ENCODE data around the gene ARHGEF26.

The ARHGEF26 gene

GRCh38 chr3:154175041-154175440 is 53.9 kb downstream of the ARHGEF26 start:
- no peak for DNase-seq (ENCODE audit: low read depth)
- no peak for TF ChIP-seq CTCF (IDR thresholded peaks at IDR 0.05; ENCODE audit: low read length, missing control alignments)

DNA sequence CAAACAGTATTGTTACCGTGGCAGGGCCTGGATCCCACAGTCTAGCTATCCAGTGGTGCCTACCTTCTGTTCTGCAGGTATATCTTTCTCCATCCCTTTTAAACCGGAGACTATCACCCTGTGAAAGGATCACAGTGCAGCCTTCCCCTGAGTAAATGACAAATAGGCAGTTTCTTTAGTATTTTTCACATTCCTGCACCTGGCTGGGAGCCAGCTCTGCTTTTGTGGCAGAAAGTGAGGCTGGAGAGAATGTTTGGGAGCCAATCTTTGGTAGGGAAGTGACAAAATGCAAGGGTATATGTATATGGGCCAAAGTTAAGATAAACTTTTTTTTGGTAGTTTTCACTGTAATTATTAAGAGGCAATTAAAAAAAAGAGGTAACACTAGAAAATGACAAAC is 54.8 kb downstream of the ARHGEF26 start:
- no peak for TF ChIP-seq CTCF (IDR thresholded peaks at IDR 0.05; ENCODE audit: low read length, missing control alignments)
- peak; percentile 10 for DNase-seq (ENCODE audit: low read depth)
- H3K4me3 ChIP-seq (replicated peaks; ENCODE audit: low read depth, low read length), result no peak overlapping the region

More at GRCh38 chr3:154175041-154175440, 53.9 kb downstream of the ARHGEF26 start:
- no peak overlapping the region for H3K4me3 ChIP-seq (replicated peaks; ENCODE audit: low read depth, low read length)

- DNase-seq (ENCODE audit: low read depth), result no peak
- no peak overlapping the region for H3K4me3 ChIP-seq (replicated peaks; ENCODE audit: low read depth, low read length)
- TF ChIP-seq CTCF (IDR thresholded peaks at IDR 0.05; ENCODE audit: low read length, missing control alignments), result no peak
These were observed 56.2 kb downstream of the ARHGEF26 start for GRCh38 chr3:154177406-154177805.

DNA sequence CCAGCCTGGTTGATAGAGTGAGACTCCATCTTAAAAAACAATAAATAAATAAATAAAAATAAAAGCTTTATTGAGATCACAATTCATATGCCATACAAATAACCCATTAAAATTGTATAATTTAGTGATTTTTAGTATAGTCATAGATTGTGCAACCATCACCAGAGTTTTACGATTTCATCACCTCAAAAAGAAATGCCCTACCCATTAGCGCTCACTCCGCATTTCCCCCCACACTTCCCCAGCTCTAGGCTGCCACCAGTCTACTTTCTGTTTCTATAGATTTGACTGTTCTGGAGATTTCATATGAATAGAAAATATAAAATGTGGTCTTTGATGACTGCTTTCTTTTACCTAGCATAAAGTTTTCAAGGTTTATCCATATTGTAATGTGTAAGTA is 57.0 kb downstream of the ARHGEF26 start:
- peak; percentile 11 for DNase-seq (ENCODE audit: low read depth)
- no peak for TF ChIP-seq CTCF (IDR thresholded peaks at IDR 0.05; ENCODE audit: low read length, missing control alignments)
- H3K4me3 ChIP-seq (replicated peaks; ENCODE audit: low read depth, low read length), result no peak overlapping the region

- DNase-seq (ENCODE audit: low read depth), result peak; percentile 28
- TF ChIP-seq CTCF (IDR thresholded peaks at IDR 0.05; ENCODE audit: low read length, missing control alignments), result no peak
- H3K4me3 ChIP-seq (replicated peaks; ENCODE audit: low read depth, low read length), result no peak overlapping the region
These were observed 59.9 kb downstream of the ARHGEF26 start for GRCh38 chr3:154180836-154181691.

DNA sequence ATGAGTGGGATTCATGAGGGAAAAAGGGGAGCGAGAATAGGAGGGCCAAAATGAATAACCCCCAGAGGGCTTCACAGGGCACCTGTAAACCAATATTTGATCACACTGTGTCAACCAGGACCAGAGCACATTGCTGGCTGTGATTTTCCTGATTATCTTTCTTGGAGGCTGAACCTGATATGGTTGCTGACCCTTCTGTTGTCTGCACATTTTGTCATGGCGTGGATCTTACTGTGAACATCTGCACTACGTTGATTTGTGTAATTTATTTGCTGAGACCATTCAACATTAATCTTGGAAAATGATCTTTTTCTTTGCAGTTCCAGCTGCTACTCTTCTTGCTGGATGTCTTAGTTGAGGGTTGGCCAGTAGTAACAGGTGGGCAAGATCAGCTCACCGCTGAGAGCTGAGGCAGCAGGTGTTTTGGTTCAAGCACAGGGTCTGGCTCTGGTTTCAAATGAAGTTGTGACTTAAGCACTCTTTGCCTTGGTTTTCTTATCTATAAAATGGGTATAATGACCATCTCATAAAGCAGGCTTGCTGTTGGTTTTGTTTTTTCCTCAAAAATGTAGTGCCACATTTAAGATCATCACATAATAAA is 61.2 kb downstream of the ARHGEF26 start:
- DNase-seq (ENCODE audit: low read depth), result no peak
- no peak for TF ChIP-seq CTCF (IDR thresholded peaks at IDR 0.05; ENCODE audit: low read length, missing control alignments)
- H3K4me3 ChIP-seq (replicated peaks; ENCODE audit: low read depth, low read length), result no peak overlapping the region
